Gastrocnemius medialis (tissue), 4 donors: ENCODE results near the gene SETD3. TPM values are rescaled to one million over a fixed set of nuclear protein-coding genes. Genes with fewer than 3 reads are reported as not detected.
"Not testable (repeated sequence)": the region's sequence is repeated elsewhere in the genome, so short reads cannot be mapped to it uniquely, and the experiment has no call there.

Experiments used
- ATAC-seq, 2 donors: fragments of 150-250 bp; one replicate each; pipeline ENCODE4 v1.9.1; 2016
- DNase-seq, 2 donors: peaks; one replicate each; pipeline ENCODE4 v3.0.0-alpha.2; 2019
- H3K27ac ChIP-seq, 4 donors: fragments of 200-600 bp; sonication (generic); 1 replicate in 1 of 4; 2 replicates in 3 of 4; pipeline ENCODE4 v1.5.1; 2016 to 2018; ENCODE audit warnings: mild to moderate bottlenecking in 2 of 4, moderate library complexity in 1 of 4
- H3K27me3 ChIP-seq, 3 donors: fragments of 200-600 bp; sonication (generic) in 2 of 3; 1 replicate in 1 of 3; 2 replicates in 2 of 3; pipeline versions ENCODE4 v1.5.1 to v1.6.0; 2016 to 2019; ENCODE audit warnings: mild to moderate bottlenecking in 1 of 3, moderate library complexity in 1 of 3
- H3K36me3 ChIP-seq, 2 donors: fragments of 200-600 bp; sonication (generic) in 1 of 2; one replicate each; pipeline ENCODE4 v1.5.1; 2017 to 2018
- H3K4me1 ChIP-seq, 2 donors: fragments of 200-600 bp; sonication (generic) in 1 of 2; one replicate each; pipeline ENCODE4 v1.5.1; 2016 to 2017; ENCODE audit warnings: mild to moderate bottlenecking in 2 of 2
- H3K4me3 ChIP-seq, 4 donors: fragments of 200-600 bp; sonication (generic) in 3 of 4; 1 replicate in 1 of 4; 2 replicates in 3 of 4; pipeline ENCODE4 v1.5.1; 2016 to 2019; ENCODE audit warnings: mild to moderate bottlenecking in 2 of 4
- H3K9me3 ChIP-seq, 3 donors: fragments of 200-600 bp; sonication (generic) in 2 of 3; 1 replicate in 1 of 3; 2 replicates in 2 of 3; pipeline ENCODE4 v1.5.1; 2016 to 2019
- POLR2A ChIP-seq, 2 donors: fragments of 450-650 bp; IDR thresholded peaks; one replicate each; pipeline ENCODE4 v1.6.1; 2017; ENCODE audit warnings: antibody characterized with exemption in 2 of 2, mild to moderate bottlenecking in 2 of 2, moderate library complexity in 2 of 2
- in situ Hi-C, 4 donors: fragments of 200-750 bp; cut with MboI; loops; one replicate each; pipeline versions ENCODE4 v1.15.0 to v1.8.0; 2017; ENCODE audit warnings: low sequenced_read_pairs in 4 of 4
- intact Hi-C: fragments of 100-400 bp; cut with DNase I; formaldehyde crosslinking; loops from one replicate; pipeline ENCODE4 v1.15.1; 2023; ENCODE audit warnings: low total_unique reads
- total RNA-seq, 4 donors: library from RNA; depleted of rRNA; stranded (reverse); fragments of >200 nt; gene quantifications; one replicate each; pipeline versions ENCODE4 v1.1.0 to v1.2.3, GENCODE V29; 2016
- TF ChIP-seq, protein P1 (sequence below), 5 experiments: fragments of 450-650 bp in 3 of 5; fragments of 200-600 bp in 2 of 5; sonication (generic) in 2 of 5; IDR thresholded peaks in 4 of 5; conservative IDR thresholded peaks in 1 of 5; 1 replicate in 4 of 5; 2 replicates in 1 of 5; pipeline ENCODE4 v1.5.1; 2016 to 2019; ENCODE audit warnings: antibody characterized with exemption in 5 of 5, mild to moderate bottlenecking in 3 of 5, moderate library complexity in 3 of 5

Gene SETD3
- total RNA-seq, 4 donors from 2014 or later, result 116 to 170 (median 117) TPM

DNA sequence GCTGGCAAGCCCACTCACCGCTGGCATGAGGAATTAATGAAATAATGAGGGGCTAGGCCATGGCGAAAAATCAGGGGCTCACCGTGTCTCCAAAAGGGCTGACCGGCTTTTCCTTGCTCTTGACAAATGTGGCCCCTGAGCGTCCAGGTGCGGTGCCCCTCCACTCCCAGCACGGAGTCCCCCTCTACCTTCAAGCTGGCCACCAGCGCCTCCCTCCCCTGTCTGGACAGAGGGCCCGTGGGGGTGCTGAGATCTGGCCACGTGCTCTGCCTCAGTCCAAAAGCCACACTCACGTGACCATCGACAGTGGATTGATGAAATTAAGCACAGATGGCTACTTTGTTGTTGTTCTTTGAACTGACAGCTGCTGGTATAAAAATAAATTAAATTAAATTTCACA, 129.9 kb downstream of the SETD3 start:
- H3K4me1 ChIP-seq, result no peaks in the 10 kb centered on the region
- peak overlapping the region in 1 of 4 donors; percentile 16 for H3K27ac ChIP-seq
- TF ChIP-seq, protein P1, sequence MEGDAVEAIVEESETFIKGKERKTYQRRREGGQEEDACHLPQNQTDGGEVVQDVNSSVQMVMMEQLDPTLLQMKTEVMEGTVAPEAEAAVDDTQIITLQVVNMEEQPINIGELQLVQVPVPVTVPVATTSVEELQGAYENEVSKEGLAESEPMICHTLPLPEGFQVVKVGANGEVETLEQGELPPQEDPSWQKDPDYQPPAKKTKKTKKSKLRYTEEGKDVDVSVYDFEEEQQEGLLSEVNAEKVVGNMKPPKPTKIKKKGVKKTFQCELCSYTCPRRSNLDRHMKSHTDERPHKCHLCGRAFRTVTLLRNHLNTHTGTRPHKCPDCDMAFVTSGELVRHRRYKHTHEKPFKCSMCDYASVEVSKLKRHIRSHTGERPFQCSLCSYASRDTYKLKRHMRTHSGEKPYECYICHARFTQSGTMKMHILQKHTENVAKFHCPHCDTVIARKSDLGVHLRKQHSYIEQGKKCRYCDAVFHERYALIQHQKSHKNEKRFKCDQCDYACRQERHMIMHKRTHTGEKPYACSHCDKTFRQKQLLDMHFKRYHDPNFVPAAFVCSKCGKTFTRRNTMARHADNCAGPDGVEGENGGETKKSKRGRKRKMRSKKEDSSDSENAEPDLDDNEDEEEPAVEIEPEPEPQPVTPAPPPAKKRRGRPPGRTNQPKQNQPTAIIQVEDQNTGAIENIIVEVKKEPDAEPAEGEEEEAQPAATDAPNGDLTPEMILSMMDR (IDR thresholded peaks at IDR 0.05 in 4 of 5, conservative IDR thresholded peaks at IDR 0.05 in 1 of 5), result no peak
- in situ Hi-C loops (no loop called here), intact Hi-C loops (no loop called here)
- H3K27me3 ChIP-seq, result no peaks in the 10 kb centered on the region
- DNase-seq (no peak), ATAC-seq (peak in 1 of 2 donors; percentile 59)
- no peak overlapping the region for H3K4me3 ChIP-seq
- H3K9me3 ChIP-seq, result no peaks in the 10 kb centered on the region
- H3K36me3 ChIP-seq, result no peaks in the 10 kb centered on the region

DNA sequence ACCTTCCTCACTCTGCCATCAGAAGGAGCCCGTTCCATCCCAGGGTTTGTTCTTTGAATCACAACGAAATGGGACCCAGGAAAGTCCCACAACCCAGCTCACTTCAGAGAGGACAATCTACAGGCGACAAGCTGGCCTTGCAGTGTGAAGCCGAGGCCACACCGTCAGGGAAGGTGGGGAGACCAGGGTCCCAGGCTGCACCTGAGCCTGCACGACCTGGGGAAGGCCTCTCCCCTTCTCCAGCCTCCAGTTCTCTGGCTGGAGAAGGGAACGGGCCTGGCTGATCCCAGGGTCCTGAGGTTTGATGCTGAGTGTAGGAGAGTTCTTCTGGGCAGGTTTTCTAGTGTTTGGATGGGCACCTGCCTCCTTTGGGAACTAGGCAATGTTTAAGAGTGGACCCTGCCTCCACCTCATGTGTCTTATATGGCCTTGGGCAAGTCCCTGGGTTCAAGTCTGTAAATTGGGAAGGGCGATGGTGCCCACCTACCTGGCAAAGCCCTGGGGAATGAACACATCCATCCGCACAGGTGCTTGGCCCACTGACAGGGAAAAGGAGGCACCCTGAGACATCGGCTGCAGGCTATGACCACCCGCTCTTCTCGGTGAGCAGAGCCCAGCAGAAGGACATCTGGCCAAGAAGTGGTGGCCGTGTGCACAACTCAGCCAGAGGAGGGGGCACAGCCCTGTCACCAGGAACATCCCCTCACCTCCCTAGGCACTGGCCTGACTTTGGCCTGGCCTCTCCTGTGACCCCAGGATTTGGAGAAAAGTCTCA, 130.8 kb downstream of the SETD3 start:
- Histone ChIP-seq H3K4me3 (no peak overlapping the region), H3K27me3 (no peaks in the 10 kb centered on the region), H3K9me3 (no peaks in the 10 kb centered on the region), H3K27ac (no peak overlapping the region), H3K36me3 (no peaks in the 10 kb centered on the region), H3K4me1 (no peaks in the 10 kb centered on the region)
- intact Hi-C loops (no loop called here), in situ Hi-C loops (no loop called here)
- ATAC-seq (no peak), DNase-seq (no peak)
- TF ChIP-seq, protein P1 (IDR thresholded peaks at IDR 0.05 in 4 of 5, conservative IDR thresholded peaks at IDR 0.05 in 1 of 5), result no peak
- no peak for TF ChIP-seq POLR2A (IDR thresholded peaks at IDR 0.05)

DNA sequence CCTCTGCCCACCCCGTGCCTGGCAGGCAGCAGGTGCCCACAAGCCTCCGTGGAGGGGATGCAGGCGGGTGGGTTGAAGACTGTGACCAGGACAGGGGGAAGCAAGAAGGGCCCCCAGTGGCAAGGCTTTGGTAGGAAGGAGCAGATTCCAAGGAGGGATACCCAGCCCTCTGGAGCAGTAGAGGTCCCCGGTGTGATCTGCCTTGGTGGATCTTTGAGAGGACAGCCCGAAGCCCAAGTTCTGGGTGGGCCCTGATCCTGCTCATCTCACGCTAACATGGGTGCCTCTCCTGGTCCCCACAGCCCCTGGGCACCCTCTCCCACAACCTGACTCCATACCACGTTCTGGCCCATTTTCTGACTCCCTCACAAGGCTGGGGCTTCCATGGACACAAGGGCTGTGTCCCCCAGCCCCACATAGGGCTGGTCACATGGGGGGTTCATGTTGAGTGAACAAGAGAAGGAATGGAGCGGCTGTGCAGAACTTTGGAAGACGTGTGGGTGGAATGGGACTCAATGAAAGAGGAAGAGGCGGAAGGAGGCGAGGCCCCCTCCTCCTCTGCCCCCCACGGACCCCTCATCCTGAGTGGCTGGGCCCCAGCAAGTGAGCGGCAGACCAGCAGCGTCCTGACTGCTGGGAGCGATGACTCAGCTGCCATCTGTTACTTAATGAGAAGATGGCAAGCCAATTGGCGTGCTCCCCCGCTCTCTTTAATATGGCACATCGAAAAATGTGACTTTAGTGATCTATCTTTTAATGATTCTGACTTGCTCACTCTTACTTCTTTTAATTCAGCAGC, 131.6 kb downstream of the SETD3 start:
- intact Hi-C loops, result no loop called here
- TF ChIP-seq POLR2A (IDR thresholded peaks at IDR 0.05), result no peak
- TF ChIP-seq, protein P1 (IDR thresholded peaks at IDR 0.05 in 4 of 5, conservative IDR thresholded peaks at IDR 0.05 in 1 of 5), result no peak
- no peaks in the 10 kb centered on the region for H3K36me3 ChIP-seq

DNA sequence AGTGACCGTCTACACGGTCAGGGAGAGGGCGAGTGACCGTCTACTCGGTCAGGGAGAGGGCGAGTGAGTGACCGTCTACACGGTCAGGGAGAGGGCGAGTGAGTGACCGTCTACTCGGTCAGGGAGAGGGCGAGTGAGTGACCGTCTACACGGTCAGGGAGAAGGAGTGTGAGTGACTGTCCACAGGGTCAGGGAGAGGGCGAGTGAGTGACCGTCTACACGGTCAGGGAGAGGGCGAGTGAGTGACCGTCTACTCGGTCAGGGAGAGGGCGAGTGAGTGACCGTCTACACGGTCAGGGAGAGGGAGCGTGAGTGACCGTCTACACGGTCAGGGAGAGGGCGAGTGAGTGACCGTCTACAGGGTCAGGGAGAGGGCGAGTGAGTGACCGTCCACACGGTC, 132.4 kb downstream of the SETD3 start:
- H3K4me3 ChIP-seq, H3K4me1 ChIP-seq, intact Hi-C loops, H3K36me3 ChIP-seq, H3K9me3 ChIP-seq, H3K27me3 ChIP-seq, ATAC-seq, H3K27ac ChIP-seq, in situ Hi-C loops, DNase-seq: not testable (repeated sequence)

More for the DNA sequence above, 131.6 kb downstream of the SETD3 start:
- ATAC-seq (no peak), DNase-seq (no peak)
- in situ Hi-C loops, result no loop called here
- no peaks in the 10 kb centered on the region for H3K27me3 ChIP-seq
- no peak overlapping the region for H3K27ac ChIP-seq
- H3K9me3 ChIP-seq, result no peaks in the 10 kb centered on the region
- no peak overlapping the region for H3K4me3 ChIP-seq
- no peaks in the 10 kb centered on the region for H3K4me1 ChIP-seq

Other genes starting within 250 kb of the SETD3 start
- under 1 TPM in 3 of 4 donors, not detected in 1; 0.05 to 0.62 (median 0.18) TPM for gene BCL11B, start 208.7 kb downstream of the SETD3 start, total RNA-seq
- 10 to 100 TPM; 15.0 to 35.3 (median 19.1) TPM for gene CCNK, start 550 bp upstream of the SETD3 start, total RNA-seq
- 10 to 100 TPM in 3 of 4 donors, 1 to 10 TPM in 1; 7.9 to 32.8 (median 15.4) TPM for gene CCDC85C, start 123.3 kb upstream of the SETD3 start, total RNA-seq
- gene HHIPL1, start 164.3 kb upstream of the SETD3 start, total RNA-seq, result under 1 TPM; 0.07 to 0.82 (median 0.14) TPM
- gene CYP46A1, start 203.4 kb upstream of the SETD3 start, total RNA-seq, result 1 to 10 TPM in 1 of 4 donors, under 1 TPM in 3; 0.18 to 2.2 (median 0.45) TPM